Fibroblast of lung (primary cell): ENCODE data around the gene CC2D2B. TPM values are rescaled to one million over a fixed set of nuclear protein-coding genes. Genes with fewer than 3 reads are reported as not detected.

ENCODE experiments used
- DNase-seq, 2 donors: peaks; one replicate each; pipeline versions ENCODE4 v3.0.0 to v3.0.0-alpha.2; 2010; ENCODE audit warnings: low read depth in 2 of 2
- H2AFZ ChIP-seq: 2 replicates; pipeline ENCODE4 v1.5.1; 2012; ENCODE audit warnings: low read length, control low read depth, inconsistent platforms
- H3K27ac ChIP-seq: 2 replicates; pipeline ENCODE4 v1.5.1; 2011; ENCODE audit warnings: low read length, control low read depth; ENCODE audit not compliant: insufficient read depth
- H3K27me3 ChIP-seq: 2 replicates; pipeline ENCODE4 v1.5.1; 2011; ENCODE audit warnings: mild to moderate bottlenecking, low read length; ENCODE audit not compliant: control insufficient read depth, insufficient read depth
- H3K36me3 ChIP-seq: 2 replicates; pipeline ENCODE4 v1.5.1; 2011; ENCODE audit warnings: low read length; ENCODE audit not compliant: control insufficient read depth, insufficient read depth
- H3K4me1 ChIP-seq: 2 replicates; pipeline ENCODE4 v1.5.1; 2011; ENCODE audit warnings: low read length; ENCODE audit not compliant: control insufficient read depth, insufficient read depth; ENCODE audit errors: extremely low read depth
- H3K4me2 ChIP-seq: 2 replicates; pipeline ENCODE4 v1.5.1; 2011; ENCODE audit warnings: low read length, control low read depth; ENCODE audit not compliant: insufficient read depth; ENCODE audit errors: extremely low read depth
- H3K4me3 ChIP-seq, 4 experiments: fragments of 200-600 bp in 1 of 4; sonication (generic) in 1 of 4; replicated peaks in 1 of 4; 2 replicates each; pipeline ENCODE4 v1.5.1; 2011 to 2016; ENCODE audit warnings: low read length in 4 of 4, low read depth in 3 of 4, mild to moderate bottlenecking in 3 of 4, control low read depth in 2 of 4, inconsistent platforms in 1 of 4, mixed read lengths in 1 of 4; ENCODE audit not compliant: insufficient read depth in 1 of 4; ENCODE audit errors: control extremely low read depth in 1 of 4
- H3K79me2 ChIP-seq: 2 replicates; pipeline ENCODE4 v1.5.1; 2012; ENCODE audit warnings: mild to moderate bottlenecking, low read length, inconsistent platforms; ENCODE audit not compliant: control insufficient read depth, insufficient read depth
- H3K9ac ChIP-seq: 2 replicates; pipeline ENCODE4 v1.5.1; 2011; ENCODE audit warnings: mild to moderate bottlenecking, low read length, control low read depth; ENCODE audit not compliant: insufficient read depth
- H3K9me3 ChIP-seq: 2 replicates; pipeline ENCODE4 v1.5.1; 2012; ENCODE audit warnings: low read depth, low read length; ENCODE audit not compliant: control insufficient read depth, insufficient read depth
- H4K20me1 ChIP-seq: 2 replicates; pipeline ENCODE4 v1.5.1; 2011; ENCODE audit warnings: low read length; ENCODE audit not compliant: control insufficient read depth, insufficient read depth; ENCODE audit errors: extremely low read depth
- EZH2 ChIP-seq: IDR thresholded peaks from 2 replicates; pipeline ENCODE4 v1.5.1; 2012; ENCODE audit warnings: low read length, control low read depth, mild to moderate bottlenecking; ENCODE audit errors: missing control alignments
- polyA plus RNA-seq, 2 donors: library from polyadenylated mRNA; depleted of rRNA in 1 of 2; stranded (reverse) in 1 of 2; unstranded in 1 of 2; fragments of >200 nt; gene quantifications; 2 replicates each; pipeline ENCODE4 v1.2.1, GENCODE V29; 2011 to 2012; ENCODE audit warnings: missing spikeins in 1 of 2
- total RNA-seq: library from RNA; depleted of rRNA; stranded (reverse); fragments of >200 nt; gene quantifications from 2 replicates; pipeline ENCODE4 v1.2.1, GENCODE V29; 2014
- TF ChIP-seq, protein P1 (sequence below), 2 donors: IDR thresholded peaks in 1 of 2; conservative IDR thresholded peaks in 1 of 2; 1 replicate in 1 of 2; 2 replicates in 1 of 2; pipeline ENCODE4 v1.5.1; 2011 to 2012; ENCODE audit warnings: low read length in 2 of 2, control low read depth in 1 of 2, inconsistent platforms in 1 of 2, low read depth in 1 of 2, mild to moderate bottlenecking in 1 of 2

The CC2D2B gene
- total and polyA plus RNA-seq, 2 donors (not counting 1 experiment from before 2014, with no cell fraction given): 0.33 TPM; not detected in 1

GRCh38 chr10:96072674-96073073, 164.9 kb downstream of the CC2D2B start:
- no peaks in the 10 kb centered on the region for H3K9me3 ChIP-seq
- no peaks in the 10 kb centered on the region for H4K20me1 ChIP-seq
- TF ChIP-seq, protein P1, sequence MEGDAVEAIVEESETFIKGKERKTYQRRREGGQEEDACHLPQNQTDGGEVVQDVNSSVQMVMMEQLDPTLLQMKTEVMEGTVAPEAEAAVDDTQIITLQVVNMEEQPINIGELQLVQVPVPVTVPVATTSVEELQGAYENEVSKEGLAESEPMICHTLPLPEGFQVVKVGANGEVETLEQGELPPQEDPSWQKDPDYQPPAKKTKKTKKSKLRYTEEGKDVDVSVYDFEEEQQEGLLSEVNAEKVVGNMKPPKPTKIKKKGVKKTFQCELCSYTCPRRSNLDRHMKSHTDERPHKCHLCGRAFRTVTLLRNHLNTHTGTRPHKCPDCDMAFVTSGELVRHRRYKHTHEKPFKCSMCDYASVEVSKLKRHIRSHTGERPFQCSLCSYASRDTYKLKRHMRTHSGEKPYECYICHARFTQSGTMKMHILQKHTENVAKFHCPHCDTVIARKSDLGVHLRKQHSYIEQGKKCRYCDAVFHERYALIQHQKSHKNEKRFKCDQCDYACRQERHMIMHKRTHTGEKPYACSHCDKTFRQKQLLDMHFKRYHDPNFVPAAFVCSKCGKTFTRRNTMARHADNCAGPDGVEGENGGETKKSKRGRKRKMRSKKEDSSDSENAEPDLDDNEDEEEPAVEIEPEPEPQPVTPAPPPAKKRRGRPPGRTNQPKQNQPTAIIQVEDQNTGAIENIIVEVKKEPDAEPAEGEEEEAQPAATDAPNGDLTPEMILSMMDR (conservative IDR thresholded peaks at IDR 0.05 in 1 of 2, IDR thresholded peaks at IDR 0.05 in 1 of 2; ENCODE audit: low read depth in 1 of 2, low read length in 2 of 2): no peak
- no peak for TF ChIP-seq EZH2
- H3K9ac ChIP-seq: no peak overlapping the region
- H2AFZ ChIP-seq: no peak overlapping the region
- no peaks in the 10 kb centered on the region for H3K79me2 ChIP-seq
- H3K4me3 ChIP-seq: no peak overlapping the region
- peak in 1 of 2 donors; percentile 17 for DNase-seq
- H3K27ac ChIP-seq: no peak overlapping the region
- H3K27me3 ChIP-seq: no peaks in the 10 kb centered on the region
- H3K36me3 ChIP-seq: no peaks in the 10 kb centered on the region
- H3K4me1 ChIP-seq: peaks cover 3% of the 10 kb centered on the region
- no peak overlapping the region for H3K4me2 ChIP-seq

- no peaks in the 10 kb centered on the region for H3K27me3 ChIP-seq
- H3K27ac ChIP-seq: no peak overlapping the region
- H3K9me3 ChIP-seq: no peaks in the 10 kb centered on the region
- H3K9ac ChIP-seq: no peak overlapping the region
- no peaks in the 10 kb centered on the region for H4K20me1 ChIP-seq
- no peaks in the 10 kb centered on the region for H3K36me3 ChIP-seq
- H3K4me2 ChIP-seq: no peak overlapping the region
- no peak overlapping the region for H2AFZ ChIP-seq
- peak; percentile 60 to 64 for DNase-seq
- H3K79me2 ChIP-seq: no peaks in the 10 kb centered on the region
- H3K4me1 ChIP-seq: peaks cover 3% of the 10 kb centered on the region
- H3K4me3 ChIP-seq: no peak overlapping the region
- TF ChIP-seq, protein P1 (conservative IDR thresholded peaks at IDR 0.05 in 1 of 2, IDR thresholded peaks at IDR 0.05 in 1 of 2; ENCODE audit: low read depth in 1 of 2, low read length in 2 of 2): no peak
Measured at GRCh38 chr10:96073722-96074121, 165.9 kb downstream of the CC2D2B start.

GRCh38 chr10:96074776-96075175, 167.0 kb downstream of the CC2D2B start:
- H3K4me2 ChIP-seq: no peak overlapping the region
- H3K4me1 ChIP-seq: peaks cover 3% of the 10 kb centered on the region
- no peaks in the 10 kb centered on the region for H4K20me1 ChIP-seq
- no peaks in the 10 kb centered on the region for H3K9me3 ChIP-seq
- H3K79me2 ChIP-seq: no peaks in the 10 kb centered on the region
- DNase-seq: no peak
- TF ChIP-seq EZH2: no peak
- TF ChIP-seq, protein P1 (conservative IDR thresholded peaks at IDR 0.05 in 1 of 2, IDR thresholded peaks at IDR 0.05 in 1 of 2; ENCODE audit: low read depth in 1 of 2, low read length in 2 of 2): no peak
- H3K9ac ChIP-seq: no peak overlapping the region
- no peak overlapping the region for H2AFZ ChIP-seq
- no peak overlapping the region for H3K4me3 ChIP-seq
- no peaks in the 10 kb centered on the region for H3K36me3 ChIP-seq
- H3K27ac ChIP-seq: no peak overlapping the region
- H3K27me3 ChIP-seq: no peaks in the 10 kb centered on the region
